Subcutaneous adipose tissue (tissue), 4 donors: ENCODE results near the gene P3H1. TPM values are rescaled to one million over a fixed set of nuclear protein-coding genes. Genes with fewer than 3 reads are reported as not detected.

ENCODE experiments used
- CTCF ChIP-seq: fragments of 450-650 bp; IDR thresholded peaks from one replicate; pipeline ENCODE4 v1.5.1; 2016; ENCODE audit warnings: low read depth, mild to moderate bottlenecking, control low read depth, antibody characterized with exemption, moderate library complexity
- total RNA-seq, 4 donors: library from RNA; depleted of rRNA; stranded (reverse); fragments of >200 nt; gene quantifications; one replicate each; pipeline ENCODE4 v1.1.0, GENCODE V29; 2016

The P3H1 gene
- total RNA-seq, 4 donors from 2014 or later, result 22.0 to 33.8 (median 33.0) TPM

GRCh38 chr1:42742617-42743316 is 24.1 kb downstream of the P3H1 start:
- no peak for TF ChIP-seq CTCF

- no peak for TF ChIP-seq CTCF
Measured at GRCh38 chr1:42742141-42742540, 24.7 kb downstream of the P3H1 start.

- TF ChIP-seq CTCF, result no peak
Measured at GRCh38 chr1:42741706-42742105, 25.1 kb downstream of the P3H1 start.

GRCh38 chr1:42740851-42741580 is 25.8 kb downstream of the P3H1 start:
- no peak for TF ChIP-seq CTCF

GRCh38 chr1:42739753-42740700 is 26.8 kb downstream of the P3H1 start, which contains the start of gene CLDN19:
Gene CLDN19, minus strand, starts transcription at chr1:42740236. Its CDS starts 173 bp downstream, at chr1:42740063.
- TF ChIP-seq CTCF, result no peak

GRCh38 chr1:42738678-42739226 is 28.1 kb downstream of the P3H1 start:
- TF ChIP-seq CTCF, result no peak
